ENCODE measurements around the gene C11orf71. TPM values are rescaled to one million over a fixed set of nuclear protein-coding genes. Genes with fewer than 3 reads are reported as not detected.

The C11orf71 gene
- 4.1 and 4.6 TPM in 2 replicates for total RNA-seq (2014; rRNA removed; shearing (Covaris generic))

GRCh38 chr11:114400216-114400914 is at the start of gene C11orf71, which contains the start of gene RBM7:
Gene C11orf71 (minus strand): TSS chr11:114400511. CDS start chr11:114400331, 180 bp downstream.
Gene RBM7 (plus strand): TSS chr11:114400666. CDS start chr11:114400672, 6 bp downstream.
- peak; percentile 91 for DNase-seq (ENCODE audit: low spot score)

- DNase-seq (ENCODE audit: low spot score): no peak
These were observed 49.5 kb upstream of the C11orf71 start for GRCh38 chr11:114449845-114450244.

- no peak for DNase-seq (ENCODE audit: low spot score)
These were observed 48.6 kb upstream of the C11orf71 start for GRCh38 chr11:114448749-114449482.

- no peak for DNase-seq (ENCODE audit: low spot score)
These were observed 47.6 kb upstream of the C11orf71 start for GRCh38 chr11:114447892-114448291.

- DNase-seq (ENCODE audit: low spot score): no peak
These were observed 47.1 kb upstream of the C11orf71 start for GRCh38 chr11:114447444-114447843.

- no peak for DNase-seq (ENCODE audit: low spot score)
These were observed 42.2 kb upstream of the C11orf71 start for GRCh38 chr11:114442536-114442935.

GRCh38 chr11:114441921-114442320 is 41.6 kb upstream of the C11orf71 start:
- no peak for DNase-seq (ENCODE audit: low spot score)

GRCh38 chr11:114440971-114441763 is 40.9 kb upstream of the C11orf71 start:
- no peak for DNase-seq (ENCODE audit: low spot score)

GRCh38 chr11:114440121-114440860 is 40.0 kb upstream of the C11orf71 start:
- DNase-seq (ENCODE audit: low spot score): no peak

GRCh38 chr11:114439229-114440120 is 39.2 kb upstream of the C11orf71 start, which contains the start of gene REXO2:
Gene REXO2 (plus strand): TSS chr11:114439467. CDS start chr11:114439529, 62 bp downstream.
- peak; percentile 78 for DNase-seq (ENCODE audit: low spot score)

- no peak for DNase-seq (ENCODE audit: low spot score)
These were observed 38.0 kb upstream of the C11orf71 start for GRCh38 chr11:114438303-114438702.

GRCh38 chr11:114433376-114433775 is 33.1 kb upstream of the C11orf71 start:
- DNase-seq (ENCODE audit: low spot score): no peak

- DNase-seq (ENCODE audit: low spot score): no peak
These were observed 32.6 kb upstream of the C11orf71 start for GRCh38 chr11:114432893-114433292.

- DNase-seq (ENCODE audit: low spot score): no peak
These were observed 30.0 kb upstream of the C11orf71 start for GRCh38 chr11:114430290-114430689.

- DNase-seq (ENCODE audit: low spot score): no peak
These were observed 26.0 kb upstream of the C11orf71 start for GRCh38 chr11:114426280-114426679.

- DNase-seq (ENCODE audit: low spot score): no peak
These were observed 16.2 kb upstream of the C11orf71 start for GRCh38 chr11:114416441-114416961.

GRCh38 chr11:114413958-114414357 is 13.6 kb upstream of the C11orf71 start:
- DNase-seq (ENCODE audit: low spot score): no peak

GRCh38 chr11:114412946-114413345 is 12.6 kb upstream of the C11orf71 start:
- no peak for DNase-seq (ENCODE audit: low spot score)

- DNase-seq (ENCODE audit: low spot score): no peak
These were observed 1.0 kb upstream of the C11orf71 start for GRCh38 chr11:114401311-114401710.

GRCh38 chr11:114400915-114401223 is 558 bp upstream of the C11orf71 start:
- no peak for DNase-seq (ENCODE audit: low spot score)

Data from A172 (cell line).